Measurements from ENCODE around the gene NAP1L4. TPM values are rescaled to one million over a fixed set of nuclear protein-coding genes. Genes with fewer than 3 reads are reported as not detected.

Gene NAP1L4
- total RNA-seq, 1 experiment from 2014 or later, result 140 TPM

- Mint-ChIP-seq H3K27me3 (ENCODE audit: unreplicated experiment) (no peaks in the 10 kb centered on the region), H3K4me3 (ENCODE audit: low read depth, unreplicated experiment) (no peak overlapping the region), H3K36me3 (ENCODE audit: insufficient read depth, unreplicated experiment) (peaks cover 28% of the 10 kb centered on the region), H3K4me1 (ENCODE audit: low read depth, unreplicated experiment) (peaks cover 9% of the 10 kb centered on the region), H3K27ac (ENCODE audit: unreplicated experiment) (no peak overlapping the region), H3K9me3 (ENCODE audit: low read depth, unreplicated experiment) (no peaks in the 10 kb centered on the region)
- CTCF ChIA-PET, result no interaction called here
- BruUV-seq (replicated peaks), result no TSS peak
- DNase-seq, result no peak
- intact Hi-C loops (cut with micrococcal nuclease; ENCODE audit: unreplicated experiment), result no loop called here
- no peak for TF ChIP-seq CTCF (IDR thresholded peaks at IDR 0.05; ENCODE audit: unreplicated experiment)
These were observed 11.0 kb downstream of the NAP1L4 start for GRCh38 chr11:2981130-2981529.

- H3K36me3 Mint-ChIP-seq (ENCODE audit: insufficient read depth, unreplicated experiment), result peaks cover 31% of the 10 kb centered on the region
- CTCF ChIA-PET, result no interaction called here
- no peaks in the 10 kb centered on the region for H3K27me3 Mint-ChIP-seq (ENCODE audit: unreplicated experiment)
- no peak overlapping the region for H3K4me3 Mint-ChIP-seq (ENCODE audit: low read depth, unreplicated experiment)
- DNase-seq, result no peak
- H3K27ac Mint-ChIP-seq (ENCODE audit: unreplicated experiment), result no peak overlapping the region
- no peaks in the 10 kb centered on the region for H3K9me3 Mint-ChIP-seq (ENCODE audit: low read depth, unreplicated experiment)
- intact Hi-C loops (cut with micrococcal nuclease; ENCODE audit: unreplicated experiment), result no loop called here
- no TSS peak for BruUV-seq (replicated peaks)
- H3K4me1 Mint-ChIP-seq (ENCODE audit: low read depth, unreplicated experiment), result peaks cover 9% of the 10 kb centered on the region
- TF ChIP-seq CTCF (IDR thresholded peaks at IDR 0.05; ENCODE audit: unreplicated experiment), result no peak
These were observed 11.8 kb downstream of the NAP1L4 start for GRCh38 chr11:2980168-2980840.

GRCh38 chr11:2977113-2977512 lies 15.0 kb downstream of the NAP1L4 start:
- H3K27me3 Mint-ChIP-seq (ENCODE audit: unreplicated experiment), result no peaks in the 10 kb centered on the region
- H3K9me3 Mint-ChIP-seq (ENCODE audit: low read depth, unreplicated experiment), result no peaks in the 10 kb centered on the region
- no peak overlapping the region for H3K4me3 Mint-ChIP-seq (ENCODE audit: low read depth, unreplicated experiment)
- CTCF ChIA-PET, result no interaction called here
- intact Hi-C loops (cut with micrococcal nuclease; ENCODE audit: unreplicated experiment), result no loop called here
- H3K27ac Mint-ChIP-seq (ENCODE audit: unreplicated experiment), result no peak overlapping the region
- DNase-seq, result no peak
- no TSS peak for BruUV-seq (replicated peaks)
- peaks cover 51% of the 10 kb centered on the region for H3K36me3 Mint-ChIP-seq (ENCODE audit: insufficient read depth, unreplicated experiment)
- no peak for TF ChIP-seq CTCF (IDR thresholded peaks at IDR 0.05; ENCODE audit: unreplicated experiment)
- peaks cover 7% of the 10 kb centered on the region for H3K4me1 Mint-ChIP-seq (ENCODE audit: low read depth, unreplicated experiment)

- intact Hi-C loops (cut with micrococcal nuclease; ENCODE audit: unreplicated experiment), result no loop called here
- Mint-ChIP-seq H3K27me3 (ENCODE audit: unreplicated experiment) (no peaks in the 10 kb centered on the region), H3K4me1 (ENCODE audit: low read depth, unreplicated experiment) (peaks cover 1% of the 10 kb centered on the region), H3K27ac (ENCODE audit: unreplicated experiment) (no peak overlapping the region), H3K4me3 (ENCODE audit: low read depth, unreplicated experiment) (no peak overlapping the region), H3K9me3 (ENCODE audit: low read depth, unreplicated experiment) (no peaks in the 10 kb centered on the region), H3K36me3 (ENCODE audit: insufficient read depth, unreplicated experiment) (peaks cover 46% of the 10 kb centered on the region)
- TF ChIP-seq CTCF (IDR thresholded peaks at IDR 0.05; ENCODE audit: unreplicated experiment), result no peak
- CTCF ChIA-PET, result interaction anchor here (1.3 to 1.6 kb wide), 2 partner anchors 16 to 115 kb away, joined by 4 read pairs; partner anchors contain the start of gene NAP1L4
- no TSS peak for BruUV-seq (replicated peaks)
- no peak for DNase-seq
These were observed 15.7 kb downstream of the NAP1L4 start for GRCh38 chr11:2976294-2977063.

All from Calu3 (cell line).